ENCODE data around the gene FBXO47. TPM values are rescaled to one million over a fixed set of nuclear protein-coding genes. Genes with fewer than 3 reads are reported as not detected.
"Not testable (repeated sequence)": the region's sequence is repeated elsewhere in the genome, so short reads cannot be mapped to it uniquely, and the experiment has no call there.

FBXO47 gene
- total and polyA plus RNA-seq, 4 donors = not detected

DNA sequence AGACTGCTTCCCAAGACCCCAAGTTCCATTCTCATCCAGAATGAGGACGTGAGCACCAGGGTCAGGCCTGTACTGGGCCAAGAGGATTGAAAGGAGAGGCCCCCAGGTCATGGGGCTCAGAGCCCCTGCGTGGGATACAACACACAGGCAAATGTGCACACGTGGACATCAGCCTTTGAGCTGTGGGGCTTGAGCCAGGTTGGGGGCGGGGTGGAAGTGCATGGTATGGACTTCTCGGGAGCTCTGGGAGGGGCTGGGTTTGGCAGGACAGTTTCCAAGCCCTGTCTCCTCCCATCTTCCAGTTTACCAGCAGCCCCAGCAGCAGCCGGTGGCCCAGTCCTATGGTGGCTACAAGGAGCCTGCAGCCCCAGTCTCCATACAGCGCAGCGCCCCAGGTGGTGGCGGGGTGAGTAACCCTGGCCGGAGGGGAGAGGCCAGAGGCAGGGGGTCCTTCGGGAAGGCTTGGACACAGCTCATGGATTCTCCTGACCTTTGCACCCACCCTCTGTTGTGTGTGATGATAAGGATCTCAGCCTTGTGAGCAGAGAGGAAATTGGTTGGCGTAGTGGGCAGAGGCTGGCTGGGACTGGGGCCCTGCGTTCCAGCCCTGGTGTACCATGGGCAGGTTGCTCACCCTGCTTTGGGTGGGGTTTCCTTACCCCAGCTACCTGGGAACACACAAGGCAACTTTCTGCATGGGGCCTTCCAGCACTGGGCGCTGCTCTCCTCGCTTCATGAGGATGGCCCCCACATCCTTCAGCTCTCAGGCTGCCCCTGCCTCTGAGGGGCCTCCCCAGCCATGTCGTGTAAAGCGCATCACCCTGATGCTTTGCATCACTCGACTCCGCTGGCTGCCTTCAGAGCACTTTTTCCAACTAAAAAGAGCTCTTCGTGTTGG lies 52.2 kb downstream of the FBXO47 start:
- Histone ChIP-seq H3K4me3 (ENCODE audit: low read length in 2 of 2) (no peak overlapping the region), H3K36me3 (ENCODE audit: control insufficient read depth in 1 of 2, insufficient read depth in 2 of 2, low read length in 1 of 2) (peaks cover 0 to 6% of the 10 kb centered on the region in 2 donors), H3K27me3 (ENCODE audit: control insufficient read depth in 1 of 2, insufficient read depth in 2 of 2, low read length in 1 of 2) (no peaks in the 10 kb centered on the region), H3K4me1 (ENCODE audit: control insufficient read depth in 1 of 2, insufficient read depth in 2 of 2, low read length in 2 of 2) (no peaks in the 10 kb centered on the region), H3K9me3 (ENCODE audit: control insufficient read depth, low read length) (no peaks in the 10 kb centered on the region), H3K27ac (ENCODE audit: low read depth in 1 of 2, low read length in 2 of 2) (no peak overlapping the region)
- intact Hi-C loops (cut with DNase I) = loop anchor here in 1 of 2 donors (5.0 kb wide), 1 partner anchor 38 kb away; no protein-coding TSS in a partner anchor
- DNase-seq = peak; percentile 38 to 58
- no peak for ATAC-seq (ENCODE audit: low FRiP score)
- 71 to 77% methylated on average over 20 of the region's 20 CpGs for WGBS, 2 donors

DNA sequence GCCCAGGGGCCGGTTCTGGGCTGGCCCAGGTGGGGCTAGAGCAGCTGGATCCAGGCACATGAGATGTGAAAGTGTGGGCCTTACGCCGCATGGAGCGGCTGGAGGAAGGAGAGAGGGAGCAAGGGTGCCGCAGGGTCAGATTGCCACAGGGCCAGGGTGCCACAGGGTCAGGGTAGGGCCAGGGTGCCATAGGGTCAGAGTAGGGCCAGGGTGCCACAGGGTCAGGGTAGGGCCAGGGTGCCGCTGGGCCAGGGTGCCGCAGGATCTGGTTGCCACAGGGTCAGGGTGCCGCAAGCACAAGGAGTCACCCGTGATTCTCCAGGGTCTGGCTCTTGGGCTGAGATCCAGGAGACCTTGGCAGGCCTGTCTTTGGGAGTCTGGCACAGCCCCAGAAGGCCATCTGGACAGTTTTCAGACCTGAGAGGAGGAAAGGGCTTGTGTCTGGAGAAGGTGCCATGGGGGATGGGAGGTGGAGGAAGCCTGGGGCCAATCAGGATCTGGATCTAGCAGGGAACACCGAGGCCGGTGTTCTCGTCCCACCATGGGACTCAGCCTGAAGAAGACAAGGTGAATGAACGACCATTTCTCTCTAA lies 54.9 kb downstream of the FBXO47 start:
- ATAC-seq (ENCODE audit: low FRiP score) (peak; percentile 51), DNase-seq (peak; percentile 48 to 81)
- Histone ChIP-seq H3K36me3 (ENCODE audit: control insufficient read depth in 1 of 2, insufficient read depth in 2 of 2, low read length in 1 of 2) (peaks cover 0 to 4% of the 10 kb centered on the region in 2 donors), H3K27ac (ENCODE audit: low read depth in 1 of 2, low read length in 2 of 2) (peak overlapping the region in 1 of 2 donors; percentile 42), H3K4me3 (ENCODE audit: low read length in 2 of 2) (no peak overlapping the region), H3K27me3 (ENCODE audit: control insufficient read depth in 1 of 2, insufficient read depth in 2 of 2, low read length in 1 of 2) (no peaks in the 10 kb centered on the region), H3K9me3 (ENCODE audit: control insufficient read depth, low read length) (no peaks in the 10 kb centered on the region), H3K4me1 (ENCODE audit: control insufficient read depth in 1 of 2, insufficient read depth in 2 of 2, low read length in 2 of 2) (no peaks in the 10 kb centered on the region)
- intact Hi-C loops (cut with DNase I) = no loop called here
- WGBS, 2 donors = 27 to 28% methylated on average over 13 of the region's 13 CpGs

DNA sequence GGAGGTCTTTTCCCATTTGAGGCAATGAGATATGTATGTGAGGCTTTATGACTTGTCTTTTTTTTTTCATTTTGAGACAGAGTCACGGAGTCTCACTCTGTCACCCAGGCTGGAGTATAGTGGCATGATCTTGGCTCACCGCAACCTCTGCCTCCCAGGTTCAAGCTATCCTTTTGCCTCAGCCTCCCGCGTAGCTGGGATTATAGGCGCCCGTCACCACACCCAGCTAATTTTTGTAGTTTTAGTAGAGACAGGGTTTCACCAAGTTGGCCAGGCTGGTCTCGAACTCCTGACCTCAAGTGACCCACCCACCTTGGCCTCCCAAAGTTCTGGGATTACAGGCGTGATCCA lies 55.5 kb downstream of the FBXO47 start:
- ATAC-seq (ENCODE audit: low FRiP score); H3K36me3 ChIP-seq (ENCODE audit: control insufficient read depth in 1 of 2, insufficient read depth in 2 of 2, low read length in 1 of 2); H3K9me3 ChIP-seq (ENCODE audit: control insufficient read depth, low read length); intact Hi-C loops (cut with DNase I); H3K27me3 ChIP-seq (ENCODE audit: control insufficient read depth in 1 of 2, insufficient read depth in 2 of 2, low read length in 1 of 2); H3K4me1 ChIP-seq (ENCODE audit: control insufficient read depth in 1 of 2, insufficient read depth in 2 of 2, low read length in 2 of 2); H3K4me3 ChIP-seq (ENCODE audit: low read length in 2 of 2): not testable (repeated sequence)
- WGBS, 2 donors = 85 to 86% methylated on average over 8 of the region's 8 CpGs
- H3K27ac ChIP-seq (ENCODE audit: low read depth in 1 of 2, low read length in 2 of 2) = peak overlapping the region in 1 of 2 donors; percentile 2
- peak; percentile 20 to 37 for DNase-seq

DNA sequence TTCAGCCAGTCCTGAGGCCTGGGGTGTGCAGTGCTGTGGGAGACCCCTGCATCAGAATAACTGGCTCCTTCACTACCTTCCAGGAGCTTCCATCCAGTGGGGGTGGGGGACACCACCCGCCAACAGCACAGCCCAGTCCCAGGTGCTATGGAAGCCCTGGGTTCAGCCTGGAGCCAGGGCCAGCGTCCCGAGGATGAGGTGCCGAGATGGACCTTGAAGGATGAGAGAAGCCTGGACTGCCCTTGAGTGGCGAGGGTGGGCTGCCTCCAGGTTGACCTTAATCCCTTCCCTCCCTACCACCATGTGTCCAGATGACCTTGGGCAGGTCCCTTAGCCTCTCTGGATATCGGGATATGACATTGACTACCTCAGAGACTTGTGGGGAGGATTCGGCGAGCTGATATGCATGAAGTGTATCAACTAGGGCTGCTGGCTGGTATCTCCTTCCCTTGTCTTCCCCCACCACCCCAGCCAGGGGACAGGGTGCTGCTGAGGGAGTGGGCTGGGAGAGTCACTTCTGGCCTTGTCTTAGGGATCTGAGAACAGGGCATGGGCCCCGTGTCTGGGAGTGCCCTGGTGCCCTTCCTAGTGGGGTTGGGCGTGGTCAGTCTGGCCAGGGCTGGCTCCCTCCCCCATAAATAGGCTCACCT lies 56.0 kb downstream of the FBXO47 start:
- 82 to 84% methylated on average over 10 of the region's 10 CpGs for WGBS, 2 donors
- DNase-seq (peak; percentile 35 to 59), ATAC-seq (ENCODE audit: low FRiP score) (no peak)
- peaks cover 0 to 4% of the 10 kb centered on the region in 2 donors for H3K36me3 ChIP-seq (ENCODE audit: control insufficient read depth in 1 of 2, insufficient read depth in 2 of 2, low read length in 1 of 2)
- H3K27ac ChIP-seq (ENCODE audit: low read depth in 1 of 2, low read length in 2 of 2) = no peak overlapping the region
- intact Hi-C loops (cut with DNase I) = no loop called here
- no peaks in the 10 kb centered on the region for H3K27me3 ChIP-seq (ENCODE audit: control insufficient read depth in 1 of 2, insufficient read depth in 2 of 2, low read length in 1 of 2)
- peaks cover 0 to 2% of the 10 kb centered on the region in 2 donors for H3K4me1 ChIP-seq (ENCODE audit: control insufficient read depth in 1 of 2, insufficient read depth in 2 of 2, low read length in 2 of 2)
- no peak overlapping the region for H3K4me3 ChIP-seq (ENCODE audit: low read length in 2 of 2)
- no peaks in the 10 kb centered on the region for H3K9me3 ChIP-seq (ENCODE audit: control insufficient read depth, low read length)

DNA sequence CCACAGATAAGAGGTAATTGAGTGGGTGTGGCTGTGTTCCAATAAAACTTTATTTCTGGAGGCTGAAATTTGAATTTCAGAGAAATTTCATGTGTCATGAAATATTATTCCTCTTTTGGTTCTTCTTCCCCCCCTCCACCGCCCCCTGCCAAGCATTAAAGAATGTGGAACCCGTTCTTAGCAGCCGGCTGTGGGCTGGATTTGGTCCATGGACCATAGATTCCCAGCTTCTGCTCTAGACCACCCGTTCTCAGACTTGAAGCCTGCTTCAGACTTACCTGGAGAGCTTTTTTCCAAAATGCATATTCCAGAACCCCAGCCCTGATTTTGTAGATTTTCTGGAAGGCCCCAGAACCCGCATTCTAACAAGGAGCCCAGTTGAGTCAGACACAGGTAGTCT lies 56.9 kb downstream of the FBXO47 start:
- Histone ChIP-seq H3K4me1 (ENCODE audit: control insufficient read depth in 1 of 2, insufficient read depth in 2 of 2, low read length in 2 of 2) (peaks cover 0 to 2% of the 10 kb centered on the region in 2 donors), H3K4me3 (ENCODE audit: low read length in 2 of 2) (no peak overlapping the region), H3K27me3 (ENCODE audit: control insufficient read depth in 1 of 2, insufficient read depth in 2 of 2, low read length in 1 of 2) (no peaks in the 10 kb centered on the region), H3K27ac (ENCODE audit: low read depth in 1 of 2, low read length in 2 of 2) (no peak overlapping the region), H3K36me3 (ENCODE audit: control insufficient read depth in 1 of 2, insufficient read depth in 2 of 2, low read length in 1 of 2) (peaks cover 0 to 4% of the 10 kb centered on the region in 2 donors), H3K9me3 (ENCODE audit: control insufficient read depth, low read length) (no peaks in the 10 kb centered on the region)
- DNase-seq = peak; percentile 1 to 28
- intact Hi-C loops (cut with DNase I) = no loop called here
- WGBS, 2 donors = 62 to 63% methylated on average over 5 of the region's 5 CpGs
- ATAC-seq (ENCODE audit: low FRiP score) = no peak

DNA sequence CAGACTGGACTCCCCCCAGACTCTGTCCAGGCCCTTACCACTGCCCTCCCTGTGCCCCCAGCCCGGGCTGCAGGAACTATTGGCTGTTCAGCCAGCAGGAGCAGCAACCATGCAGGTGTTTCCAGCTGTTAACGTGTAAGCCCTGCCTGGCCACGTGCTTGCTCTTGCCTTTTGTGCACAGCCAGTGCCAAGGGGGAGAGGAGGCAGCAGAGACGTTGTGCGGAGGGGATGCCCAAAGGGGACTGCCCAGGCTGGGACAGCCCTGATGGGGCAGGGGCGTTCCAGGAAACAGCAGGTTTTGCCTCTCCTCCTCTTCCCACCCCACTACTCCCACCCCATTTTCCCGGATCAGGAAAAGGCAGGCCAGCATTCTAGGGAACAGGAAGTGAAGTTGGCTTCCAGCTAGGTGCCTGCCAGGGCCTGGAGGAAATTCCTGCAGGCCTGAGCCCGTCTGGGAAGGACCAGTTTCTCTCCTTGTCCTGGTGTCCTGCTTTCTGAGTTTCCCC lies 58.5 kb downstream of the FBXO47 start:
- ATAC-seq (ENCODE audit: low FRiP score) (peak; percentile 5), DNase-seq (peak; percentile 45 to 68)
- H3K27me3 ChIP-seq (ENCODE audit: control insufficient read depth in 1 of 2, insufficient read depth in 2 of 2, low read length in 1 of 2) = no peaks in the 10 kb centered on the region
- 21 to 22% methylated on average over 7 to 8 of the region's 8 CpGs for WGBS, 2 donors
- peak overlapping the region in 1 of 2 donors; percentile 2 for H3K27ac ChIP-seq (ENCODE audit: low read depth in 1 of 2, low read length in 2 of 2)
- intact Hi-C loops (cut with DNase I) = no loop called here
- H3K9me3 ChIP-seq (ENCODE audit: control insufficient read depth, low read length) = no peaks in the 10 kb centered on the region
- no peaks in the 10 kb centered on the region for H3K36me3 ChIP-seq (ENCODE audit: control insufficient read depth in 1 of 2, insufficient read depth in 2 of 2, low read length in 1 of 2)
- no peak overlapping the region for H3K4me3 ChIP-seq (ENCODE audit: low read length in 2 of 2)
- H3K4me1 ChIP-seq (ENCODE audit: control insufficient read depth in 1 of 2, insufficient read depth in 2 of 2, low read length in 2 of 2) = peaks cover 0 to 2% of the 10 kb centered on the region in 2 donors

DNA sequence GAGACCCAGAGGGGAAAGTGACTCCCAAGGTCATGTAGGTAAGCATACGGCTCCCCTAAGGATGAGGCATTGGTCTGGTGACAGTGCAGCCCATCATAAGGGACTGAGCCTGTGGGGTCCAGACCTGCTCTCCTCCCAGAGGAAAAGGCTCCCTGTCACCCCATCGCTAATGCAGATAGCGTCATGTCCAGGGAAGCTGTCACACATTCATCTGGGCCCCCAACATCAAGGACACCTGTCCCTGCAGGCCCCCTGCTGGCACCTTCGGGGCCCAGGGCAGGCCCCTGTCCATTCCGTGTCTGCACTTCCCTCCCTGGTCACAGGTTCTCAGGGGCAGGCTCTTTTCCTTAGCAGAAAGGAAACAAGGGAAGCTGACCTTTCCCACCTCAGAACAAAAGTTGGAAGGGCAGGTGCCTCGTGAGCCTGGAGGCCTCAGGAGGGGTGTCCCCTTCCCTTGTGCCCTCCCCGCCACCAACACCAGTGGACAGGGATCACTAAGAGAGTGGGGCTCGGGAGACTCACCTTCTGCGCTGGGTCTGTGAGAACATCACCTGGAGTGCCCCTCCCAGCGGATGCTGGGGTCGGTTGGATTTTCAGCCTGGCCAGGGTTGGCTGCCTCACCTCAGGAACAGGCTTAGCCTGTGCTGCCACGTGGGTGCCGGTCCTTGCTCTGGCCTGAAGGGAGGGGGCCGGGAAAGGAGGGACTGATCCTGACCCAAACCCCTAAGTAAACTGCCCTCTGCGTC lies 59.1 kb downstream of the FBXO47 start:
- H3K4me1 ChIP-seq (ENCODE audit: control insufficient read depth in 1 of 2, insufficient read depth in 2 of 2, low read length in 2 of 2) = peaks cover 0 to 2% of the 10 kb centered on the region in 2 donors
- peak in 1 of 2 donors; percentile 66 for DNase-seq
- peak overlapping the region in 1 of 2 donors; percentile 2 for H3K27ac ChIP-seq (ENCODE audit: low read depth in 1 of 2, low read length in 2 of 2)
- ATAC-seq (ENCODE audit: low FRiP score) = no peak
- WGBS, 2 donors = 54 to 57% methylated on average over 15 of the region's 15 CpGs
- intact Hi-C loops (cut with DNase I) = no loop called here
- H3K9me3 ChIP-seq (ENCODE audit: control insufficient read depth, low read length) = no peaks in the 10 kb centered on the region
- no peak overlapping the region for H3K4me3 ChIP-seq (ENCODE audit: low read length in 2 of 2)
- H3K36me3 ChIP-seq (ENCODE audit: control insufficient read depth in 1 of 2, insufficient read depth in 2 of 2, low read length in 1 of 2) = no peaks in the 10 kb centered on the region
- no peaks in the 10 kb centered on the region for H3K27me3 ChIP-seq (ENCODE audit: control insufficient read depth in 1 of 2, insufficient read depth in 2 of 2, low read length in 1 of 2)
